A673 (cell line): Measurements from ENCODE around the gene CSNK2B.

Experiments
- CTCF ChIP-seq: fragments of 300-800, 200-600 bp; sonication (generic); conservative IDR thresholded peaks from 2 replicates; pipeline ENCODE4 v1.5.1; 2017; ENCODE audit warnings: low read depth, mild to moderate bottlenecking, antibody characterized with exemption, low read length, moderate library complexity, mixed read lengths
- EZH2 ChIP-seq: fragments of 200-600 bp; sonication (generic); IDR thresholded peaks from 2 replicates; pipeline ENCODE4 v1.6.1; 2017; ENCODE audit warnings: borderline replicate concordance, low read depth, mild to moderate bottlenecking, mixed read lengths, antibody characterized with exemption, low read length; ENCODE audit not compliant: poor library complexity, severe bottlenecking

GRCh38 chr6:31617010-31617409 lies 48.9 kb upstream of the CSNK2B start:
- TF ChIP-seq CTCF, result no peak
- no peak for TF ChIP-seq EZH2
